ENCODE results near the gene PCBD2.
"Not testable (repeated sequence)": the region's sequence is repeated elsewhere in the genome, so short reads cannot be mapped to it uniquely, and the experiment has no call there.

The PCBD2 gene

GRCh38 chr5:134964359-134965270, 59.7 kb downstream of the PCBD2 start:
- DNase-seq = no peak

GRCh38 chr5:134965271-134965825, 60.4 kb downstream of the PCBD2 start:
- DNase-seq = no peak

- no peak for DNase-seq
Observed at GRCh38 chr5:134967607-134968006, 62.7 kb downstream of the PCBD2 start, which contains the start of gene CATSPER3. Gene CATSPER3, plus strand, starts transcription at chr5:134967907. Its CDS starts 85 bp downstream, at chr5:134967992.

GRCh38 chr5:134968055-134968454, 63.1 kb downstream of the PCBD2 start:
- DNase-seq = no peak

GRCh38 chr5:134969166-134969565, 64.2 kb downstream of the PCBD2 start:
- no peak for DNase-seq

- DNase-seq = no peak
Observed at GRCh38 chr5:134975078-134975715, 70.3 kb downstream of the PCBD2 start.

GRCh38 chr5:134975843-134976242, 70.9 kb downstream of the PCBD2 start:
- no peak for DNase-seq

GRCh38 chr5:134976841-134977240, 71.9 kb downstream of the PCBD2 start:
- no peak for DNase-seq

- DNase-seq = no peak
Observed at GRCh38 chr5:134979416-134979815, 74.5 kb downstream of the PCBD2 start.

GRCh38 chr5:134982230-134982629, 77.3 kb downstream of the PCBD2 start:
- DNase-seq = no peak

- DNase-seq = no peak
Observed at GRCh38 chr5:134989266-134989830, 84.4 kb downstream of the PCBD2 start.

- not testable (repeated sequence) for DNase-seq
Observed at GRCh38 chr5:134990183-134990582, 85.3 kb downstream of the PCBD2 start.

GRCh38 chr5:134992148-134992547, 87.2 kb downstream of the PCBD2 start:
- DNase-seq = no peak

- DNase-seq = no peak
Observed at GRCh38 chr5:134993161-134993560, 88.2 kb downstream of the PCBD2 start.

- no peak for DNase-seq
Observed at GRCh38 chr5:134994560-134995156, 89.7 kb downstream of the PCBD2 start.

- DNase-seq = no peak
Observed at GRCh38 chr5:134995850-134996402, 91.0 kb downstream of the PCBD2 start.

GRCh38 chr5:134997015-134997414, 92.1 kb downstream of the PCBD2 start:
- no peak for DNase-seq

- not testable (repeated sequence) for DNase-seq
Observed at GRCh38 chr5:134998068-134998467, 93.1 kb downstream of the PCBD2 start.

- no peak for DNase-seq
Observed at GRCh38 chr5:135004376-135004775, 99.4 kb downstream of the PCBD2 start.

GRCh38 chr5:135005076-135005475, 100.1 kb downstream of the PCBD2 start:
- no peak for DNase-seq

GRCh38 chr5:135007305-135007704, 102.4 kb downstream of the PCBD2 start:
- DNase-seq = no peak

GRCh38 chr5:135007749-135008363, 102.9 kb downstream of the PCBD2 start:
- DNase-seq = no peak

All from SHP77 (cell line).